Dermis blood vessel endothelial cell (primary cell): Measurements from ENCODE around the gene NRF1. TPM values are rescaled to one million over a fixed set of nuclear protein-coding genes. Genes with fewer than 3 reads are reported as not detected.

Experiments used
- DNase-seq: peaks from one replicate; pipeline ENCODE4 v3.0.0; 2010
- total RNA-seq: library from RNA; depleted of rRNA; stranded (reverse); fragments of >200 nt; gene quantifications from 2 replicates; pipeline ENCODE4 v1.2.3, GENCODE V29; 2014

The NRF1 gene
- total RNA-seq, 1 donor from 2014 or later: 18.9 TPM

DNA sequence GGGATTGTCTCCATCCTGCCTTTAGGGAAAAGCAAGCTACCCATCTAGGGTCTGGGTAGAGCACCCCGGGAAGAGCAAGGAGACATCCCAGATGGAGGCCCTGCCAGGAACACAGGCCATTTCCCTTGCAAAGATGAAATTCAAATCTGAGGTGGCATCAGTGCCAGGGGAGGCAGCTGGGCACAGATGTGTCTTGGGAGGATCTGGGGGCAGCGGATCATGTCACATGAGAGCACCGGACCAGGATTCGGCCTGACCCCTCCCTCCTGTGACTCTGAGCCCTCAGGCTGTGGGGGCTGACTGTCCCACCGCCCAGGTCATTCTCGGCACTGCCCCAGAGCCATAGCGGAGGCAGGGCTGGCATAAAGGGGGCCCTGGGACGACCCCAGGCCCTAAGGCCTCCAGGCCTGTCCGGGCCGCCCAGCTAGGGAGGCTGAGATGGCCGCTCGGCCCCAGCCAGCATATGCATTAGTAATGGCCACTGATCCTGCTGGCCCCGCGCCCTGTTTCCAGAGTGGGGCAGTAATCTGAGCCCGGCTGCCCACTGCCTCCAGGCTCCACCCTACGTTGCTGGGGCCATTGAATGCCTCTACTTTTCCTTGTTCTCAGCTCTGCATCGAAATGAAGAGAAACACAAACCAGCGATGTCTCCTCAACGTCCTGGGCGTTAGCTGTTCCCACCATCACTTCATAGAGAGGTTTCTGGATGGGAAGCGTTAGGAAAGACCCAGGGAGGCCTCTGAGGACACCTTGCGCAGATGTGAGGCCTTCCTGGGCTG is 192.8 kb downstream of the NRF1 start:
- DNase-seq: no peak

DNA sequence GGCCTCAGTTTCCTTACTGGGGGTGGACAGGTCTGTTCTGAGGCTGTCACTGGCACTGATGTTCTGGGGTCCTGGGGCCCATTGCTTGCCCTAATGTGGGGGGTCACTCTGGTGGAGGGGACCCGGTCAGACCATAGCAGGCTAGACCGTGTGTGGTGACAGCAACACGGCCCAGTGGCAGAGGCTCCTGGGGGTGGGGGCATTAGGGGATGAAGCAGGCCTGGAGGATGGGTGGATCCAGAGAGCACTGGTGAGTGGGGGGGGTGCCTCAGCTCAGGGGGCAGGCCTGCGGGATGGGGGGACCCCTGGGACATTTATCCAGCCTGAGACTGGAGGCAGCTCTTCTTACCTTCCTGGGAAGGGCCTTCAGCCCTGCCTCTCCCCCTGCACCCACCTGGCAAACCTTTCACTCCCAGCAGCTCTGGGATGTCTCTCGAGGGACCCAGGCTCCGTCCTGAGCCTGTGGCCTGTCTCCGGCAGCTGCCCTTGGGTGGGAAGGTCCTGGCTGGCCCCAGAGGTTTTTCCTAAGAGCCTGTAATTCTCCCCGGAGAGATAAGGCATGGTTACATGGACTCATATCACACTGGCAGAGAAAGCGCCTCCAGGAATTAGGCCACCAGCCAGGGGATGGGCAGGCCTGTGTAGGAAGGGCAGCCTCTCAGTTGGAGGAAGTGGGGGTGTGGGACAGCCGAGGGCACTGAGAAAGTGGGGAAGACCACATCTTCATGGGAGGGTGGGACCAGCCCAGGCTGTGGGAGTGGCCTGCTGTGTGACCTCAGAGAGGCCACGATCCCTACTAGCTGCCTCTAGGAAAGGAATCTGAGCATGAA is 193.6 kb downstream of the NRF1 start:
- DNase-seq: no peak

Other genes starting within 250 kb of the NRF1 start
- 2.7 and 6.1 TPM in 2 replicates for gene STRIP2, start 177.3 kb upstream of the NRF1 start, total RNA-seq
- gene SMKR1, start 109.2 kb upstream of the NRF1 start, total RNA-seq: 0.09 and 0.17 TPM in 2 replicates